Fibroblast of pulmonary artery (primary cell): ENCODE results near the gene MTUS2.
A peak's percentile ranks its signal among the peaks of the same experiment; 100 is the strongest.

Experiments used
- DNase-seq: peaks from one replicate; pipeline ENCODE4 v3.0.0-alpha.2; 2010; ENCODE audit warnings: low read depth
- H3K4me3 ChIP-seq: replicated peaks from 2 replicates; pipeline ENCODE4 v1.5.1; 2011; ENCODE audit warnings: low read depth, mild to moderate bottlenecking, control low read depth, low read length, moderate library complexity
- TF ChIP-seq, protein P1 (sequence below): IDR thresholded peaks from 2 replicates; pipeline ENCODE4 v1.5.1; 2011; ENCODE audit warnings: mild to moderate bottlenecking, control low read depth, low read length, inconsistent platforms; ENCODE audit errors: missing control alignments

The MTUS2 gene

DNA sequence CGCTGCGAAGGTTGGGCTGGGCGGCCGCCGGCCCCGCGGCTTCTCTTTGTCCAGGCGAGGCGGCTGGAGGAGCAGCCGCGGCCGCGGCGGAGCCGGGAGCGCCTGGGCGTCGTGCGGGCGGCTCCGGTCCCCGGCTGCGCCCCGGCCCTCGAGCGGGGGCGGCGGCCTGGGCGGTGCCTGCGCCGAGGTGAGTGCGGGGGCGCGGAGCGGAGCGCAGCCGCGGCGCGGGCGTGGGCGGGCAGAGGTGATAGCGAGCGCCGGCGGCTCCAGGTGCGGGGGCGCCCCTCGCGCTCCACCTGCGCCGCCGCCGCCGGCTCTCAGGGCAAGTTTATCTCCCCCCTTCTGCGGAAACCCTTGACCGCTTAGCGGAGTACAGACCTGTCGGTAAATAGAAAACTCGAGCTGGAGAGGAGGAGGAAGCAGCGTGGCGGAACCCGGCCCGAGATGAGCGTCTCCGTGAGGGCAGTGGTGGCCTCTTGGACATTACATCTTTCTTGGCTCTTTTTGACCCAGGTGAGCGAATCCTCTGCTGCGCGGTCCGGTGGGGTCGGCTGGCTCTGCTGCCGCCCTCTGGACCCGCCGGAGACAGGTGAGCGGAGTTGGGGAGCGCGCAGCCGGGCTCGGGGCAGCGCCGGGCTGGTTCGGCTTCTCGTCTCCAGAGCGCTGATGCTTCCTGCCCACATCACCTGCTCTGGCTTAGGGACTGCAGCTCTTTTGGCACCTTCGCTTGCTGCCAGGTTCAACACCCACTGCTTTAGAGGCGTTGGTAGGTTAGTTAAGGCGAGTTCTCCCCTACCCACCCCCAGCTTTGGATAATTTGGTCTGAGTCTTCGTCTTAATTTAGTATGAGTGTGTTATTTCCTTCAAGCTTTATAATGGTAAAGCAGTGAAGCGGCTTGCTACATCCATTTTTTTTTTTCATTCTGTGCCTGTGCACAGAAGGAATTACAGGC, at the start of gene MTUS2:
Gene MTUS2 (plus strand): TSS at position 241 of the 953 bp plus-strand sequence.
- no peak for DNase-seq
- TF ChIP-seq, protein P1, sequence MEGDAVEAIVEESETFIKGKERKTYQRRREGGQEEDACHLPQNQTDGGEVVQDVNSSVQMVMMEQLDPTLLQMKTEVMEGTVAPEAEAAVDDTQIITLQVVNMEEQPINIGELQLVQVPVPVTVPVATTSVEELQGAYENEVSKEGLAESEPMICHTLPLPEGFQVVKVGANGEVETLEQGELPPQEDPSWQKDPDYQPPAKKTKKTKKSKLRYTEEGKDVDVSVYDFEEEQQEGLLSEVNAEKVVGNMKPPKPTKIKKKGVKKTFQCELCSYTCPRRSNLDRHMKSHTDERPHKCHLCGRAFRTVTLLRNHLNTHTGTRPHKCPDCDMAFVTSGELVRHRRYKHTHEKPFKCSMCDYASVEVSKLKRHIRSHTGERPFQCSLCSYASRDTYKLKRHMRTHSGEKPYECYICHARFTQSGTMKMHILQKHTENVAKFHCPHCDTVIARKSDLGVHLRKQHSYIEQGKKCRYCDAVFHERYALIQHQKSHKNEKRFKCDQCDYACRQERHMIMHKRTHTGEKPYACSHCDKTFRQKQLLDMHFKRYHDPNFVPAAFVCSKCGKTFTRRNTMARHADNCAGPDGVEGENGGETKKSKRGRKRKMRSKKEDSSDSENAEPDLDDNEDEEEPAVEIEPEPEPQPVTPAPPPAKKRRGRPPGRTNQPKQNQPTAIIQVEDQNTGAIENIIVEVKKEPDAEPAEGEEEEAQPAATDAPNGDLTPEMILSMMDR: no peak
- peak within 1 kb of the TSS; percentile 29 for H3K4me3 ChIP-seq

DNA sequence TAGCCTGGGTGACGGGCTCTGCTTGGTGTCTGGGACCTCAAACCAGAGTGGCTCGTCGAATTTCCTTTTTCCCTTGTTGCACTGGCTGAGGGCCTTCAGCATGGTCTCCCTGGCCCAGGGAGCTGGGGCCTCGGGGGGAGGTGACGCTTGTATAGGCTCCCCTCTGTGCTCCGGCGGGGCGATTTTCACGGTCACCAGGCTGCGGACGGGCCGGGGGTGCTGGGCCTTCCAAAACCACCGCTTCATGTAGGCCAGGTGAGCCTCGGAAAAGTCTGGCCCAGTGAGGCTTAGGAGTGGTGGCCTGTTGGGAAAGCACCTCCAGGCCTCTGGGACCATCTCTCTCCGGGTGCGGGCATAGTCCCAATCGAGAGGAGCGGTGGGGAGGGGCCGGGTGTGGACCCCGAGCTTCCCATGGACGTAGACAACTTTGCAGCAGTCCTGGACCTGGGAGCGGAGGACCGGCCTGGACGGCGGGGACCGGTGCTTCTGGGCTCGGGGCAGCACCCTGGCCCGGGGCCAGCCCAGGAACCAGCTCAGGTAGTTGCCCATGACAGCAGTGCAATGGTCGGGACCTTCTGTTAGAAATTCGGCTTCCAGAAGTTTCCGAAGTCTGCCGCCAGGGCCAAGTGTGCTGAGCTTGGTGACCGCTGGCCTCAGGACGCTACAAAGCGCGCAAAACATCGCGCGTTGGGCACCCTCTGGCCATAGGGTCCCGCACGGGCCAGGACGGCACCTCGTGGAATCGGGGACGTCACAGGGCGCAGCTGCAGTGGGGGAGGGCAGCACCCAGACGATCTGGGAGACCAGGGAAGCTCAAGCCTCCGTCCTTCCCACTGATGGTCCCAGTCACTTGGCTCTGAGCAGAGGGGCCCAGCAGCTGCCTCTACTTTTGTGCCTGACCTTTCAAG, 41.6 kb upstream of the MTUS2 start:
- no peak overlapping the region for H3K4me3 ChIP-seq
- no peak for DNase-seq
- TF ChIP-seq, protein P1: no peak

DNA sequence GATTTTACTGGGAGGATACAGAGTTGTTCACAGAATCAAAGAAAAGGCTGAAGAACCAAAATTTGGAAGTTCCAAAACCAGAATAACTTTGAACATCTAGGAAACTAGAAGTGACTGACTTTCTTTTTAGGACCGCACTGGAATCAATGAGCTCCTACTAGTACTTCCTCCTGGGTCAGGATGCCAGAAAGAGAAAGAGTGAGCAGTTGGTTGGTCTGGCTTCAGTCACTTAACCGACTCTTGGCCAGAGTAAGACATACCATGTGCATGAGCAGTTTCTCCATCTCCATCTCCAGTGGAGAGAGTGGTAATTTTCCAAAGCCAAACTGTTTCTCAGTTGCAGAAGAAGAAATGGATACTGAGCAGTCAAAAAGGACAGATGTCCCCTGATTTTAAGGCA, 27.1 kb upstream of the MTUS2 start:
- H3K4me3 ChIP-seq: no peak overlapping the region
- DNase-seq: peak; percentile 76
- TF ChIP-seq, protein P1: no peak

DNA sequence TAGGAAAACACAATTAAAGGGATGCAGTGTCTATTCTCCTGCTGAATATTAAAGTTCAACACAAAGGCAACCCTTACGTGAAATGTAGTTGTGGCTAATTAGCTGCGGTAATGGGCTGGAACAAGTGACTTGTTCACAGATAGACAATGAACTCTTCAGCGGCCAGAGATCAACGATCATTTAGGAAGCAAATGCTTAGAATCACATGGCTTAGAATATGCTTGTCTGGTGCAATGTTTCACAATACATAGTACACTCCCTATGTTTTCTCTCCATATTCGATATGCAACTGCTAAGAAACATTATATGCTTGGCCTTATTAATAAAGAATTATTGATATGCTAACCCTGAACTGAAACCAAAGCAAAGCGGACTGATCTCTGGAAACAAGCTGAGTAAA, 25.7 kb upstream of the MTUS2 start:
- H3K4me3 ChIP-seq: no peak overlapping the region
- TF ChIP-seq, protein P1: no peak
- DNase-seq: no peak

DNA sequence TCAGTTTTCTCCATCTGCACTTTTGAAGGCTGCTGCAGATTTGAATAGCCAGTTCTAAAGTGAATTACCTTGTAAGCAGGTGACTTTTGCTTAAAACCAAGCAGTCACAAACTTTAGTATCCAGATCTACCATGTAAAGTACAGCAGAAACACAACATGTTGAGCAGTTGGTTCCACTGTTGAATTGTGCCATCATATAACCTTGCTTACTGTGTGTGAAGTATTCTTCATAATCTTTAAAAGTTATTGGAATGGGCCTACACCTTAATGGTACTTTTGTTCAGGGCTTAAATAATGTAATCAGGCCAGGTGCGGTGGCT, 23.2 kb upstream of the MTUS2 start:
- no peak overlapping the region for H3K4me3 ChIP-seq
- no peak for DNase-seq
- TF ChIP-seq, protein P1: no peak

DNA sequence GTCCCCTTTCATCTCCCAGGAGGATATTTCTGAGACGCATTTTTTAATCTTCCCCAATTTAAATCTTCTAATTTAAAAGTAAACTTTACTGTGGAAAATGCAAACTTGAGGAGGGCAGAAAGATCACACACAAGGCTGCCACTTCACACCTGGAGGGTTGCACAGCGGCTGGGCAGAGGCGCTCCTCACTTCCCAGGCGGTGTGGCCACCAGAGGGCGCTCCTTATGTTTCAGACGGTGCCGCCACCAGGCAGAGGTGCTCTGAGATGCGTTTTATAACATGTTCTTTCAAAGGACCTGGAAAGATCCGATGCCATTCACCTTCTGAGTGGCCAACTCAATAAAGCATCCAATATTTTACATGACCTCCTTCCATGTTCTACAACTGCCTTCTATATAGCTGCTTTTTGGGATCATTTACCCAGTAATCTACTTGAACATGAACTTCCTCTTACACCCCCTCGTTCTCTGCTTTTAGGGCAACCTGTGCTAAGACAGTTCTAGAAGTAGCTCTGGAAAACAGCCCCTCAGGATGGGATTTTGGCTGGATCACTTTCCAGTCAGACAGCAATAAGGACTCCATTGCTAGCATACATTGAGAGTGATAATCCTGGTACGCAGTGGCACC, 14.8 kb upstream of the MTUS2 start:
- TF ChIP-seq, protein P1: peak; percentile 39
- peak; percentile 13 for DNase-seq
- H3K4me3 ChIP-seq: no peak overlapping the region
